Measurements from ENCODE around the gene LUC7L3. TPM values are rescaled to one million over a fixed set of nuclear protein-coding genes. Genes with fewer than 3 reads are reported as not detected.

Gene LUC7L3
- 13.7 and 24.3 TPM in 2 replicates for total RNA-seq

- Histone ChIP-seq H3K36me3 (ENCODE audit: control insufficient read depth, insufficient read depth, low read length) (no peaks in the 10 kb centered on the region), H3K4me3 (ENCODE audit: low read depth, low read length) (peak within 1 kb of the TSS; percentile 77), H3K27me3 (ENCODE audit: control insufficient read depth, insufficient read depth, low read length) (no peaks in the 10 kb centered on the region)
- DNase-seq (ENCODE audit: low read depth) (peak; percentile 79), FAIRE-seq (no peak)
- TF ChIP-seq CTCF (IDR thresholded peaks at IDR 0.05; ENCODE audit: insufficient read depth, low read length, severe bottlenecking) = no peak
Measured at GRCh38 chr17:50719144-50719923, at the start of gene LUC7L3. TSS of gene LUC7L3 (plus strand) at chr17:50719603. CDS start at chr17:50719733, 130 bp downstream.

- no peak for TF ChIP-seq CTCF (IDR thresholded peaks at IDR 0.05; ENCODE audit: insufficient read depth, low read length, severe bottlenecking)
- FAIRE-seq (no peak), DNase-seq (ENCODE audit: low read depth) (no peak)
- peaks cover 6% of the 10 kb centered on the region for H3K36me3 ChIP-seq (ENCODE audit: control insufficient read depth, insufficient read depth, low read length)
- no peaks in the 10 kb centered on the region for H3K27me3 ChIP-seq (ENCODE audit: control insufficient read depth, insufficient read depth, low read length)
- no peak overlapping the region for H3K4me3 ChIP-seq (ENCODE audit: low read depth, low read length)
Measured at GRCh38 chr17:50672071-50672470, 47.3 kb upstream of the LUC7L3 start.

- TF ChIP-seq CTCF (IDR thresholded peaks at IDR 0.05; ENCODE audit: insufficient read depth, low read length, severe bottlenecking) = no peak
- no peak for FAIRE-seq
- Histone ChIP-seq H3K27me3 (ENCODE audit: control insufficient read depth, insufficient read depth, low read length) (no peaks in the 10 kb centered on the region), H3K36me3 (ENCODE audit: control insufficient read depth, insufficient read depth, low read length) (peaks cover 6% of the 10 kb centered on the region), H3K4me3 (ENCODE audit: low read depth, low read length) (no peak overlapping the region)
- DNase-seq (ENCODE audit: low read depth) = peak; percentile 62
Measured at GRCh38 chr17:50672831-50673551, 46.4 kb upstream of the LUC7L3 start.

GRCh38 chr17:50675190-50675589, 44.2 kb upstream of the LUC7L3 start:
- TF ChIP-seq CTCF (IDR thresholded peaks at IDR 0.05; ENCODE audit: insufficient read depth, low read length, severe bottlenecking) = no peak
- Histone ChIP-seq H3K4me3 (ENCODE audit: low read depth, low read length) (no peak overlapping the region), H3K36me3 (ENCODE audit: control insufficient read depth, insufficient read depth, low read length) (peaks cover 6% of the 10 kb centered on the region), H3K27me3 (ENCODE audit: control insufficient read depth, insufficient read depth, low read length) (no peaks in the 10 kb centered on the region)
- no peak for DNase-seq (ENCODE audit: low read depth)
- FAIRE-seq = no peak

- TF ChIP-seq CTCF (IDR thresholded peaks at IDR 0.05; ENCODE audit: insufficient read depth, low read length, severe bottlenecking) = no peak
- peaks cover 6% of the 10 kb centered on the region for H3K36me3 ChIP-seq (ENCODE audit: control insufficient read depth, insufficient read depth, low read length)
- FAIRE-seq (no peak), DNase-seq (ENCODE audit: low read depth) (no peak)
- no peaks in the 10 kb centered on the region for H3K27me3 ChIP-seq (ENCODE audit: control insufficient read depth, insufficient read depth, low read length)
- no peak overlapping the region for H3K4me3 ChIP-seq (ENCODE audit: low read depth, low read length)
Measured at GRCh38 chr17:50675627-50676026, 43.8 kb upstream of the LUC7L3 start.

All from bronchial epithelial cell (primary cell).